Stimulated activated CD4-positive, alpha-beta T cell treated with anti-CD3 and anti-CD28 coated beads, Interleukin-4, amount 100 ng/mL, for 48 hours (primary cell): ENCODE measurements around the gene HEXIM1.

Source experiments
- DNase-seq, 2 donors: peaks; one replicate each; pipeline ENCODE4 v3.0.0-alpha.2; 2020; ENCODE audit warnings: low read depth in 2 of 2

HEXIM1 gene

DNA sequence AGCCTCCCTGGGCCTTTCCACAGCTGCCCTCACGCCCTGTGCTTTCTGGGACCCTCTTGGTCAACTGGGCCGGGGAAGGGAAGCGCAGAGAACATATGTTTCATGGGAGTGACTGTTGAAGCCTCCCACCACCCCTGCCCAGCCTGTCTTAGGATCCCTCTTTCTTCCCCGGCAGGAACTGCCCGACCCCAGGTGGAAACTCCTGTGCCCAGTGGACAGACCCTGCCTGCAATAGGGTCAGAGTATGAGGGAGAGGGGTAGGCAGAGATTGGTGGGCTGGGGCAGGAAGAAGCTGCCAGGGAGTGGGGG is 23.9 kb downstream of the HEXIM1 start:
- DNase-seq, result no peak

DNA sequence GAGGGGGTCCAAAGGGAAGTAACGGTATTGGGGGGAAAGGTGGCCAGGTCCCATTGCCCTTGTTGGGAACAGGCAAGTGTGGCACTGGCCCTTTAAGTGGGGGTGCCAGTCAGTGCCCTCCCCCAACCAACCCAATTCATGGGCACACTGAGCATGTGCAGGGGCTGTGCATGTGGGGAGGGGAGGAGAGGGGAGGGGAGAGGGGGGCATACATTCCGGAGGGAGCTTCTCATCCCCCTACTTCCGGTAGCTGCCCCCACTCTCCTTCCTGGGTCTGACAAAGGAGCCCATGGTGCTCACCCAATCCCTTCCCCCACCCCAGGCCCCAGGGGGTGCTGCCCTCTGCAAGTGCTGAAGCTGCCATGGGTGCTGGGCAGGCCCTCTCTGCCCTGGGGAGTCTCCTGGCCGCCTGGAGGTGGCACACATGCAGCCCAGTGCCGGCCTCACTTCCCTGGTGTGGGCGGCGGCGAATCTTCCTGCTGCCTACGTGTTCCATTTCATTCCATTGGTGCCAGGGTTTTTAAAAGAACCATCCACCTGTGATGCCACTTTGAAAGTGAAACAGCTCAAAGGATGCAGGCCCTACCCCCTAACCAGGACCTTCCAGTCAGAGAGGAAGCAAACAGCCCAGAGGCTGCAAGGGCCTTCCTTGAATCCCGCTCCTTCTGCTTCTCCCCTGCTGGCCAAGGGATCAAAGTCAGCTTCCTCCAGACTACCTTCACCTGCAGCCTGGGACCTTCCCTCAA is 24.4 kb downstream of the HEXIM1 start:
- DNase-seq, result peak; percentile 31 to 39

DNA sequence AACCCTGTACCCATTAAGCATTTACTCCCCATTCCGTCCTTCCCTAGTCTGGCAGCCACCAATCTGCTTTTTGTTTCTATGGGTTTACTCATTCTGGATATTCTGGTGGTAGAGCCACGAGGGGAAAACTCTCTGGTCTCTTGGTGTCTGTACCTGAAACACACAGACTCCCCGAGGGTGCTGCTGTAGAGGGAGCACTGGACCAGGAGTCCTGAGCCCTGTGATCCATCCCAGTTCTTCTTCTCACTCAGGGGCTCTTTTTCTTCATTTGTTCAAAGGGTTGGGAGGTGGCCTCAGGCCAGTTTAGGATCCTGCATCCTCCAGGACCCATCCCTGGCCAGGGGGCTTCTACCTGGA is 27.5 kb downstream of the HEXIM1 start:
- no peak for DNase-seq

DNA sequence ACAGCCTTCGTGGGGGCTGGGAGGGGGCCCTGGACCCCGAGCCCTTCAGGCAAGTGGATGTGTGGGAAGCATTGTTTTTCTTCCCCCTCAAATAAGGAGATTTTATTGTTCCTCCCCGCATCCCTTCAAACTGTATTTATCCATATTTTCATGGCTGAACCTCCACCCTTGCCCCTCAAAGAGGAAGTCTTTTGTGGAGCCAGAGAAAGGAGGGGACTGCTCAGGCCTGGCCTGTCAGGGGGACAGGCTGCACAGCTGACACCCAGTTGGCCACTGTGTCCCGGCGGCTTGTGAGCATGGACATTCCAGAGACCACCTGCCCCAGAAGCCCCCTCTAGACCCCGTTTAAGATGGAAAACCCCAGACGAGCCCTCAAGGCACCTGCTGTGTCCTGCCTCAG is 29.3 kb downstream of the HEXIM1 start:
- no peak for DNase-seq

DNA sequence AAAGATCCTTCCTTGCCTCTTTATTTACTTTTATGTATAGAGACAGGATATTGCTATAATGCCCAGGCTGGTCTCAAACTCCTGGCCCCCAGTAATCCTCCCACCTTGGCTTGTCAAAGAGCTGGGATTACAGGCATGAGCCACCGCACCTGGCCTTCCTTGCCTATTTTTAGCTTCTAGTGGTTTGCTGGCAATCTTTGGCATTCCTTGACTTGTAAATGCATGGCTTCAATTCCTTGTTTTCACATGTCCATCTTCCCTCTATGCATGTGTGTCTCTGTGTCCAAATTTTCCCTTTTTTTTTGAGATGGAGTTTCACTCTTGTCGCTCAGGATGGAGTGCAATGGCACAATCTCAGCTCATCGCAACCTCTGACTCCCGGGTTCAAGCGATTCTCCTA is 35.9 kb downstream of the HEXIM1 start:
- DNase-seq, result no peak

DNA sequence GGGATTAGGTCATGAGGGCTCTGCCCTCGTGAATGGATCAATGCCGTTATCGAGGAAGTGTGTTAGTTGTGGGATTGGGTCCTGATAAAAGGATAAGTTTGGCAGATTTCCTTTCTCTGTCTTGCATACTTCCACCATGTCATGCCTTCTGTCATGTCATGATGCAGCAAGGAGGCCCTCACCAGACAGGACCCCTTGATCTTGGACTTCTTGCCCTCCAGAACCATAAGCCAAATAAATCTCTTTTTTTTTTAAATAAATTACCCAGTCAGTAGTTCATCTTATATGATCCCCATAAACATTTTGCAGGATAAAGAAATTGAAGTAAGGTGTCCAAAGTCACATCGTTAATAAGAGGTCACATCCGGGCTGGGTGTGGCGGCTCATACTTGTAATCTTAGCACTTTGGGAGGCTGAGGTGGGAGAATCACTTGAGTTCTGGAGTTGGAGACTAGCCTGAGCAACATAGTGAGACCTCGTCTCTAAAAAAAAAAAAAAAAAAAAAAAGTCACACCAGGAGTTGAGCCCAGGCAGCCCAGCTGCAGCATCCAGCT is 38.6 kb downstream of the HEXIM1 start:
- no peak for DNase-seq

DNA sequence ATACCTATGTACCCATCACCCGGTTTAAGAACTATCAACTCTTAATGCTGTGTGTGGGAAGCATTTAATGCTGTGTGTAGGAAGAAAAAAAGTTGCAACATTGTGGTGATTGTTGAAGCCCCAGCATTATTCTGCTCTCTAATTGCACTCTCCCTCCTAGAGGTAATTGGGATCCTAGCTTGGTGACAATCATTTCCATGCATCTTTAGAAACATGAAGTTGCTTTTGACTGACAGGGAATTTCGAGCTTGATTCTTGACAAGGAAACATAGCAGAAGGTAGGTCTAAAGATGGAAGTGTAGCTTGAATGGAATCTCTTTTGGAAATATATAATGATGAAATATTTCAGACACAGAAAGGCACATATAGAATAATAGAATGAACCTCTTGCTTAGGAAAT is 40.7 kb downstream of the HEXIM1 start:
- DNase-seq, result no peak

DNA sequence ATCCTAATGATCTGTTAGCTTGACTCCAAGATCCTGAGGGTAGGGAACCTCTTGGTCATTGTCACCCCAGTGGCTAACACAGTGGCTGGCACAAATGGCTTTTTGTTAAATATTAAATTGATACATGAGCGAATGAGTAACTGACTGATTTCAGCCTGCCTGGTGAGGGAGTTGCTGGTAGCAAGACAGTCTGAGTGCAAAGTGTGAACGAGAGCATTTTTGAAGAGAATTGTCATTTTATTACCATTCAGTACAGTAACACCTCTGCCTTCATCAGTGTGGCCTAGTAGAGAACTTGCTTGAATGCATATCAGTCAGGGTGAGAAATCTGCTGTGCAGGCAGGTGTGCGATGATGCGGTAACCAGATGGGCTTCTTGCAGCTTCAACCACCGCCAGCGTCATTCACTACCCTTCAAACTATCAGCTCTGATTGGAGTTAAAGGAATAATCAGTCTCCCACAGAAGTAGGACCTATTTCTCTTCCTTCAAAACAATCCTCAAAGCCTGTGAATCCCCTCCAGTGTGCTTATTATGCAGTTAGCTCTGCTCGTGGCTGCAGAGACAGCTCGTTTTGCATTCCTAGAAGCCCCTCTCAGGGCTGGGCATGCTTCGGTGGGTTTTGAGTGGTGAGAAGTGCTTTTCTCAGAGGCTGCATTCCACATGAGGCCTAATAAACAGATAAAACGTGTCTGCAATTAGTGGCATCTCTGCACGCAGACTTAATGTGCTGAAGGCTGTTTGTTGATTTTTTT is 42.4 kb downstream of the HEXIM1 start:
- no peak for DNase-seq

DNA sequence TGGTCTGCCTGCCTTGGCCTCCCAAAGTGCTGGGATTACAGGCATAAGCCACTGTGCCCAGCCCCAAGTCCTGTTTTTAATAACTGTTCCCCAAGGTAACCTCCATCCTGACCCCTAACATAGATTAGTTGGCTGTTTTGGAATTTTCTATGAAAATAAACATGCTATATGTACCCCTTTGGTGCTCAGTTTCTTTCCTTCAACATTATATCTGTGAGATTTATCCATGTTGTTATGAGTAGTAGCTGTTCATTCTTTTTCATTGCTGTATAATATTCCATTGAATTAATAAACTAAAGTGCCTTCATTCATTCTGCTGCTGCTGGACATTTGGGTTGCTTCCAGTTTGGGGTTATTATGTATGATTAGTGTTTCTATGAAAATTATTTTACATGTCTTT is 47.1 kb downstream of the HEXIM1 start:
- no peak for DNase-seq

DNA sequence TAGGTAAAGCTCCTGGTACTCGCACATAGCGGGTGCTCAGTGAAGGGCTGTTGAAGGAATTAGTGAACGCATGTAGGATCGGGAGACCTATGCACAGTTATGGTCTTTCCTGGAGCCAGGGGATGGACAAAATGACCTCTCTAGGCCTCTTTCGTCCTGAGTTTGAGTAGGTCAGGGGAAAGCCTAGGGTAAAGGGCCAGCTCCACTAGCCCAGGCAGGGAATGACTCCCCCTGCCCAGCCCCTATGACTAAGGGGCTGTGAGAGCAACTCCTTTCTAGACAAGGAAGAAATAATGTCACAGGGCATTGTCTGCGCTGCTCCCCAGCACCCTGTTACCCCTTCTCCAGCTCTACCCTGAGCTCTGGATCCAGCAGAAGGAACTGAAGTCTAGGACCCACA is 48.8 kb downstream of the HEXIM1 start:
- no peak for DNase-seq

DNA sequence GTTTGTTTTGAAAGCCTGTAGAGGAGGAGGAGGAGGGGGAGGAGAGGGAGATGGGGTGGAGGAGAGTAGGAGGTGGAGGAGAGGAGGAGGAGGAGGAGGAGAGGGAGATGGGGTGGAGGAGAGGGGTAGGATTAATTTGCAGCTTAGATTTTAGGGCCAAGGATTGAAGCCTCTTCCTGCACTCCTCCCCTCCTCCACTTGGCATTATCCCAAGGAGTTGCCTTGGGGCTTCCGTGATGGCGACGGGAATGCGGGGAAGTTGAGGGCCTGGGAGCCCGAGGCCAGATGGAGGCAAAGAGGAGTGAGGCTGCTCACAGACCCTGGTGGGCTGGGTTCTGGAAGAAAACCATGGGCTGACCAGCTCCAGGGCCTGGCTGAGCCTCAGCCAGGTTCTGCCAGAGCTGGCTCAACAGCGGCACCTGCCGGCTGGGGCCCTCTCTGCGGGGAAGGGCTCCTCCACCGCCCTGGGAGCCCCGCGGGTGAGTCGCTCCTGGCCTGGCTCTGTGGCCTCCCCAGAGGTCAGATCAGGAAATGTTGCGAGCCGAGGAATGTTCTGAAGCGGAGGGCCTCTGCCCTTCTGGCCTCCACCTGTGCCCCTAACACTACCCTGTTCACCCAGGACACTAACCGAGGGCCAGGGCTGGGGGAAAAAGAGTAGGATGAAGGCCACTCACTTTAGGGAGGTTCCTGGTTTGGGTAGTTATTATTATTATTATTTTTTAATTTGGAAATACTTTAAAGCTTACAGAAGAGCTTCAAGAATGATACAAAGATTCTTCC is 49.5 kb downstream of the HEXIM1 start:
- DNase-seq, result peak; percentile 85 to 93

DNA sequence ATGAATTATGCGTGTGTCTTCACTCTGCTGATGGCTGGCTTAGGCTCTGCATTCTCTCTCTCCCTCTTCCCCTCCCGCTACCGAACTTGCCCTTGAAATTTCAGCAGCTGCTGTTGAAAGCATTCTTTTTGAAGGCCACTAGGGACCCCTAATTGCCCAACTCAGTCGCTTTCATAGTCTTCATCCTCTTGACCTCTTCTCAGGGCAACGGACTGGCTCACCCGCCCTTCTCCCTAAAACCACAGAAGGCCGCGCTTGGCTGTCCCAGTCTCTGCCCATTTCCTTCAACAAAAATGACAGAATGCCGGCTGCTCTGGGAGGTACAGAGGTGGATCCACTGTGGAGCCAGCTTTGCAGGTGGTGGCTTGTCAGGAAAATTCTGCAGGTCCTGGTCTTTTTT is 52.4 kb downstream of the HEXIM1 start:
- DNase-seq, result no peak

DNA sequence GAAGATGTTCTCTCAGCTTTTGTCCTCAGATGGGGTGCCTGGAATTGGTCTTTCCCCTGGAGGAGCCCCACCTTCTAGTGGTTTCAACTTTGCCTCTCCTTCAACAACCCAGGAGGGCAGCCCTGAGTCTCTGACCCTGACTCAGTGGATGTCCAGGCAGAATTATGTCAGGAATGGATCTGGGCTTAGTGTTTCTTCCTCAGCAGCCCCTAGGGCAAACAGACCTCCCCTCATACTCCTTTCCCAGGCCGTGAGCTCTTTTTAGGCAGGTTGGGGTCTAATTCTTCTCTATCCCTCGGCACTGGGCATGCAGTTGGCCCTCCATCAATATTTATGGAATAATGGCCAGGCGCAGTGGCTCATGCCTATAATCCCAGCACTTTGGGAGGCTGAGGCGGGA is 53.2 kb downstream of the HEXIM1 start:
- no peak for DNase-seq
